D341Med (cell line): ENCODE results near the gene CSPG4.
"Not testable (repeated sequence)": the region's sequence is repeated elsewhere in the genome, so short reads cannot be mapped to it uniquely, and the experiment has no call there.

Experiments used
- DNase-seq: peaks from one replicate; pipeline ENCODE4 v3.0.0; 2012; ENCODE audit warnings: low spot score

Gene CSPG4

GRCh38 chr15:75687486-75688277 is 25.0 kb downstream of the CSPG4 start:
- no peak for DNase-seq

- peak; percentile 80 for DNase-seq
These were observed 26.4 kb downstream of the CSPG4 start for GRCh38 chr15:75686212-75686642.

- no peak for DNase-seq
These were observed 27.5 kb downstream of the CSPG4 start for GRCh38 chr15:75685195-75685594.

DNA sequence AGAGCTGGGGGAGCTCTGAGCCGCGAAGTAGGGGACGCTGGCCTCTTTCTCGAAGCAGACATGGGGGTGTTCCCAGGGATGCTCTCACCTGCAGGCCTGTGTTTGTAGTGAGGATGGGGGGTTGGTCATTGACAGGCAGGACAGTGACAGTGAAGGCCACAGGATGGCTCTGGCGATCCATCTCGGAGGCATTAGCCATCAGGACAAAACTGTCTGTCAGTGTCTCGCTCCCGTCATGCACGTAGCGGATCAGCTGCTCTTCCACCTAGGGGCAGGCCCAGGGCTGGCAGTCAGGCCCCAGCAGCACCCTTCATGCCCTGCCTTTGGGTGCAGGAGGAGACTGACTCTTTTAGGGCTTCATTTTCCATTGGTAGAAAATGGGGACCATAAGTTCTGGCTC is 28.0 kb downstream of the CSPG4 start:
- DNase-seq, result no peak

DNA sequence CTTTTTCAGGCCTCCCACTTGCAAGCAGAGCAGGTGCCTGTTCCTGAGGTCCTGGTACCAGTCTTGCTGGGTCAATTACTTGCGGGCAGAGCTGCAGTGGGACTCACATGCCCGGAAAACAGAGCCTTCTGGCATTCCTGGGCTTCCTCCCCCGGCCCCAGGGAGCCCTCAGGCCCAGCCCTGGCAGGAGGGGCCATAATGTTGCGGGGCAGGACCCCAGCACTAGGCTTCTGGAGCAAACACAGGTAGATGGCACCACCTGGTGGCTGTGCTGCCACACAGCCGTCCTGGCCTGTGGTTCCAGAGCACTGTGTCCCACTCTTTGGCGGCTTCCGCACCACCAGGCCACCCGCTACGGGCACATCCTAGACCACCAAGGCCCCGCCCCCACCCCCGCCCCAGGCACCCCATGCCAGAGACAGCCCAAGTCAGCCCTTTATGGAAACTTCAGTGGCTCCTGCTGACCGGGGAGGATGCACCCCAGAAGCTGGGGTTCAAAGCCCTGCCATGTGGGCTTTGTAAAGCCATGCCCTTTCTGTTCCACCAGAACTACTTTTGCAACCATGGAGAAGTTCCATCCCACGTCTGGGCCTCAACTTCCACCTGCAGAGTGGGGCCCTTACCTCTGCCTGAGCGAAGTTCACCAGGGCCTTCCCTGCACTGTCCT is 28.9 kb downstream of the CSPG4 start:
- peak; percentile 87 for DNase-seq

- DNase-seq, result no peak
These were observed 30.2 kb downstream of the CSPG4 start for GRCh38 chr15:75682181-75683135.

GRCh38 chr15:75680007-75680789 is 32.5 kb downstream of the CSPG4 start:
- DNase-seq, result no peak

DNA sequence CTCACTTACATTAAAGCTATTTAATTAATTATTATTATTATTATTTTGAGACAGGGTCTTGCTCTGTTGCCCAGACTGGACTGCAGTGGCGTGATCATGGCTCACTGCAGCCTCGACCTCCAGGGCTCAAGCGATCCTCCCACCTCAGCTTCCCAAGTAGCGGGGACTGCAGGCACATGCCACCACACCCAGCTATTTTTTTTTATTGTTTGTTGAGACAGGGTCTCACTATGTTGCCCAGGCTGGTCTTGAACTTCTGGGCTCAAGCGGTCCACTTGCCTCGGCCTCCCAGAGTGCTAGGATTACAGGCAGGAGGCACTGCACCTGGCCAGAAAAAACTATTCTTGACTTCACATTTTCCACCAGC is 34.3 kb downstream of the CSPG4 start:
- not testable (repeated sequence) for DNase-seq

DNA sequence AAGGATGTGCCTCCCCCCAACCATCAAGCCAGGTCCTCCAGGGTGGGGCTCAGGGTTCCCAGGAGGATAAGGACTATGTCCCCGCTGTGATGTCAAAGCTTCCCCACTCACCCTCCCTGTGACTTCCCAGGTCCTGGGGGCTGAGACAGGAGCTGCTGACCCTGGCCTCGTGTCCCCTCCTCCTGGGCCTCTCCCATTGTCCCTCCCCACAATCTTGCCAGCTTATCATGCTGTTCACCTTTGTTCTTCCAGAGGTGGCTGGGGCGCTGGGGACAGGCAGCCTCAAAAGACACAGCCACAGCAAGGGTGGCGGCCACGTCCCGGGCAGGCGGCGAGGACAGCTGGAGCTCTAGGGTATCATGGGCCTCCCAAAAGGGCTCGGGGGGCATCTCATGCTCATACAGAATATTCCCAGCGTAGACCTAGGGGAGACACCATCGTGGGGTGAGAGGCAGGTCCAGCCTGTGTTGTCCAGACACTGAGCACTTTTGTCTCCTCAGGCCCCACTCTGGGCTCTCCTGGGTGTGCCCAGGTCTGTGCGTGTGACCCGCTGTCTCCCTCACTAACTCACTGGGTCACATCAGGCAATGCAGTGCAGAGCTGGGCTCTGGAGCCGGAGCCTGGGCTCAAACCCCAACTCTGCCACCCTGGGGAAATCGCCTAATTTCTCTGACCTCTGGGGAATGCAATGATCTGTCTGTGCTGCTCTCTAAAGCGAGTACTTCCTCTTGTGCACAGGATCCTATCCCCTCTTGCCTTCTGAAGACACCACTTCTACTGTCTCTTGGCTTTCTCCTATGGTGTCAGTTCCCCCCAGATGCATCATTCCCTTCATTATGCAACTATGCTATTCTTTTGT is 35.0 kb downstream of the CSPG4 start:
- no peak for DNase-seq

GRCh38 chr15:75676688-75677464 is 35.8 kb downstream of the CSPG4 start:
- no peak for DNase-seq

- DNase-seq, result no peak
These were observed 36.9 kb downstream of the CSPG4 start for GRCh38 chr15:75675579-75676404.

- no peak for DNase-seq
These were observed 38.3 kb downstream of the CSPG4 start for GRCh38 chr15:75674366-75674765.

DNA sequence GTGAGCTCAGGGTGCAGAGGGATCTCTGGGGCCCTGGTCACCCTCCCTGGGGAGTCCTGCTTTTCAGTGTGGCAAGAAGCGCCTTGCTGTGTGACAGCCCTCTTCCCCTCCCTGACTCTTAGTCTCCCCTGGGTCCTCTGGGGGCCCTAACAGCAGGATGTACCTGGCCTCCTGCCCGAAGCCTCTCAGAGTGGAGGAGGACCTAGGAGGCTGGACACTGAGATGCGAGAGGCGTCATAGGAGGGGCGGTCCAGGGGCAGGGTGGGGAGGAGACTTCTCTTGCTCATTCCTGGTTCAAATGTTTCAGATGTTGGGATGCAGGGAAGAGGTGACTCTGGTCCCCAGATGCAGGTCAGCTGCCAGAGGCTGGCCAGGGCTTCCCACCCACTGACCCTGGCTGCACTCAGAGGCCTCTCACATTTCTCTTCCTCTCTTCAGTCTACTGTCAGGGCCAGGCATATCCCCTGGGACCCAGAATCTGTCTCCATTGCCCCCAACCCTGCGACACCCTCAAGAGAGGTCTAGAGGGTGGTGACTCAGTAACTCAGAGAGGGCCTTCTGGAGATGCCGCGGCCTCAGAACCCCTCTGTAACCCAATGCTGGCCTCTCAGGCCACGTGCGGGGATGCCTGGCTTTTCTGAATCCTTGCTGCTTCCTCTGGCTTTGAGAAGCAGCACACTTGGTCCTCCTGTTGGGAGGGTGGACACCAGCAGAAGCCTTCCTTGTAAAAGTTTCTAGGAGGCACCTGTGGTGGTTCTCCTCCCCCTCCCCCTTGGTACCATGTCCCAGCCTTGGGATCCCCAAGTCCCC is 39.0 kb downstream of the CSPG4 start:
- DNase-seq, result no peak

- peak; percentile 50 for DNase-seq
These were observed 39.8 kb downstream of the CSPG4 start for GRCh38 chr15:75672646-75673425.

DNA sequence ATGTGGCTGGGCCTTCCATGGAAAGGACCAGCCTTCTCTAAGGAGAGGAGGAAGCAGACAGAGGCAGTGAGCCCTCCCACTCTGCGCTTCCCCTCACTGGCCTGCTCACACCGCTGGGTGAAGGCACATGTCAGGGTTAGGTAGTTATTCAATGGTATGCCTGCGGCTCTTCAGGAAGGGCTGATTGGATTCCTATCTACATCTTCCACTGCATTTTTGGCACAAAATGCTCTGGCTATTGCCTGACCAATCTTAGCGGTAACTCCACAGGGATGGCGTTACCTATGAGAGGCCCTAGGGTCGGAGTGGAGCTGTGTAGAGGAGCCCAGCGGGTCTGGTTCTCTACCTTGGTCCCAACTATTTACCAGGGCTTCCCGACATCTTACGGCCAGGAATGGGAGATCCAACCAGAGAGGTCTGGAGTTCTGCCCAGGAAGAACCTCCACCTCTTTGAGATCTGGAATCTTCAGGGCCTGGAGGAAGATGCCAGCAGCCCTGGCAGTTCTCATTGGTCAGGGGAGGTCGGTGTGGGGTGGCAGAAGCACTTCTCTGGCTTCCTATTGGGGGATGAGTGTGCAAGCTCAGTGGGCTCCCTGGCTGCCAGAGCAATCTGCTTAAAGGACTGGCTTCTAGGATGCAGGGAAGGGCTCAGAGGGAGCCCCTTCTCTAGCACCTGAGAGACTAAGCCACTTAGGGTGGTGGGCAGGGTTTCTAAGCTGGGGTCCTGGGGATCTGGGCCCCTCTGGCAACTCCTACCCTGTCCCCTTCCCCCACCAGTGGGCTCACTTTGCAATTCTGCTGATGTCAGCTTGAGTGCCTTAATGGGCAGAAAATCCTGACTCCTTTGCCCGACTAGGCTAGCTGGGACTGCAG is 40.7 kb downstream of the CSPG4 start:
- DNase-seq, result no peak

DNA sequence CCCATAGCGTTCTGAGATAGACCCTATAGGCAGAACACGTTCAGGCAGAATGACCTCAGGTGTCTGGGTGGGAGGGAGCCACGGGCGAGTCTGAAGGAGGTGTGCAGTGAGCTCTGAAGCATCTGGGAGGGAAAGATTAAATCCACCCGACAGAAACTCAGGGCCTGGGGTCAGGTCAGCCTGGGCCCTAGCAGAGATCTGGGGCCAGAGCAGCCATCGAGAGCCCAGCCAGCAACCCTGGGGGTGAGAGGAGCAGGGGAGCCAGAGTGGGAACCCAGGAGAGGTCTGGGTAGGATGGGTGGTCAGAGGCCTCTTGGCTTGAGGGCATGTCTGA is 42.8 kb downstream of the CSPG4 start:
- no peak for DNase-seq
